Panc1 (cell line): ENCODE data around the gene ZNF749. TPM values are rescaled to one million over a fixed set of nuclear protein-coding genes. Genes with fewer than 3 reads are reported as not detected.

Experiments used
- ATAC-seq: fragments of 200-7000 bp; cut with Tn5 transposase; 2 replicates; pipeline ENCODE4 v1.9.1; 2020; ENCODE audit warnings: mild to moderate bottlenecking, moderate library complexity
- BruUV-seq: library from RNA; stranded (reverse); fragments of 400-500 nt; replicated peaks from 2 replicates; lab custom pipeline; 2021; lab: Mats Ljungman, UMichigan
- CTCF ChIA-PET: fragments of 300-600 bp; sonication (Branson Sonifier 250); formaldehyde crosslinking; loops from one replicate; lab custom pipeline; 2022; ENCODE audit warnings: antibody characterized with exemption; lab: Charles Lee
- POLR2A ChIA-PET: fragments of 300-600 bp; sonication (Branson Sonifier 250); formaldehyde crosslinking; loops from one replicate; lab custom pipeline; 2022; ENCODE audit warnings: antibody characterized with exemption; lab: Charles Lee
- DNase-seq: peaks from one replicate; pipeline ENCODE4 v3.0.0-alpha.2; 2010; ENCODE audit warnings: low read depth, low spot score
- H3K27ac ChIP-seq: 2 replicates; pipeline ENCODE4 v1.5.1; 2011; ENCODE audit warnings: mild to moderate bottlenecking, low read length, inconsistent platforms
- H3K27me3 ChIP-seq: fragments of 200-500 bp; sonication (Bioruptor generic); 2 replicates; pipeline ENCODE4 v1.6.0; 2014; ENCODE audit warnings: low read length, inconsistent platforms; ENCODE audit not compliant: control insufficient read depth, insufficient read depth
- H3K36me3 ChIP-seq: fragments of 200-500 bp; sonication (Bioruptor generic); 2 replicates; pipeline ENCODE4 v1.5.1; 2014; ENCODE audit warnings: inconsistent platforms, mild to moderate bottlenecking, low read length, moderate library complexity; ENCODE audit not compliant: control insufficient read depth, insufficient read depth
- H3K4me1 ChIP-seq: 2 replicates; pipeline ENCODE4 v1.5.1; 2011; ENCODE audit warnings: inconsistent platforms, mild to moderate bottlenecking, low read length, moderate library complexity; ENCODE audit not compliant: control insufficient read depth, insufficient read depth
- H3K4me3 ChIP-seq, 2 experiments: 2 replicates each; pipeline ENCODE4 v1.5.1; 2011 to 2012; ENCODE audit warnings: low read depth in 2 of 2, low read length in 2 of 2, mild to moderate bottlenecking in 2 of 2, inconsistent platforms in 1 of 2, moderate library complexity in 1 of 2
- H3K9me3 ChIP-seq: fragments of 200-500 bp; sonication (Bioruptor generic); 2 replicates; pipeline ENCODE4 v1.5.1; 2014; ENCODE audit warnings: low read depth, mild to moderate bottlenecking, inconsistent platforms, low read length, moderate library complexity; ENCODE audit not compliant: control insufficient read depth, insufficient read depth
- CTCF ChIP-seq: fragments of 450-650 bp; IDR thresholded peaks from 2 replicates; pipeline ENCODE4 v1.5.1; 2017; ENCODE audit warnings: mild to moderate bottlenecking
- POLR2AphosphoS5 ChIP-seq: IDR thresholded peaks from 2 replicates; pipeline ENCODE4 v1.6.1; 2012; ENCODE audit warnings: mild to moderate bottlenecking, low read depth, low read length, moderate library complexity
- SIN3A ChIP-seq: IDR thresholded peaks from 2 replicates; pipeline ENCODE4 v1.6.1; 2012; ENCODE audit warnings: low read depth, mild to moderate bottlenecking, low read length, moderate library complexity, borderline replicate concordance; ENCODE audit not compliant: insufficient read depth
- TCF7L2 ChIP-seq: IDR thresholded peaks from 2 replicates; pipeline ENCODE4 v1.6.1; 2011; ENCODE audit warnings: mild to moderate bottlenecking, low read depth, low read length, inconsistent platforms
- in situ Hi-C: cut with HindIII; loops from 2 replicates; pipeline ENCODE4 v1.10.0; 2016; ENCODE audit warnings: low sequenced_read_pairs, low pct_unique_long_range_greater_than_20kb
- intact Hi-C: fragments of 100-400 bp; cut with micrococcal nuclease; formaldehyde crosslinking; loops from one replicate; pipeline ENCODE4 v1.10.0; 2022; ENCODE audit not compliant: unreplicated experiment
- total RNA-seq: library from RNA; stranded (reverse); gene quantifications from one replicate; pipeline ENCODE4 v1.2.1, GENCODE V29; 2021; ENCODE audit not compliant: unreplicated experiment
- TF ChIP-seq, protein P1 (sequence below), 2 experiments: IDR thresholded peaks; 2 replicates each; pipeline ENCODE4 v1.6.1; 2011 to 2012; ENCODE audit warnings: low read depth in 2 of 2, control low read depth in 1 of 2, low read length in 1 of 2, mild to moderate bottlenecking in 1 of 2, moderate library complexity in 1 of 2; ENCODE audit not compliant: insufficient read depth in 1 of 2

ZNF749 gene
- total RNA-seq, 1 experiment from 2014 or later: 21.3 TPM

DNA sequence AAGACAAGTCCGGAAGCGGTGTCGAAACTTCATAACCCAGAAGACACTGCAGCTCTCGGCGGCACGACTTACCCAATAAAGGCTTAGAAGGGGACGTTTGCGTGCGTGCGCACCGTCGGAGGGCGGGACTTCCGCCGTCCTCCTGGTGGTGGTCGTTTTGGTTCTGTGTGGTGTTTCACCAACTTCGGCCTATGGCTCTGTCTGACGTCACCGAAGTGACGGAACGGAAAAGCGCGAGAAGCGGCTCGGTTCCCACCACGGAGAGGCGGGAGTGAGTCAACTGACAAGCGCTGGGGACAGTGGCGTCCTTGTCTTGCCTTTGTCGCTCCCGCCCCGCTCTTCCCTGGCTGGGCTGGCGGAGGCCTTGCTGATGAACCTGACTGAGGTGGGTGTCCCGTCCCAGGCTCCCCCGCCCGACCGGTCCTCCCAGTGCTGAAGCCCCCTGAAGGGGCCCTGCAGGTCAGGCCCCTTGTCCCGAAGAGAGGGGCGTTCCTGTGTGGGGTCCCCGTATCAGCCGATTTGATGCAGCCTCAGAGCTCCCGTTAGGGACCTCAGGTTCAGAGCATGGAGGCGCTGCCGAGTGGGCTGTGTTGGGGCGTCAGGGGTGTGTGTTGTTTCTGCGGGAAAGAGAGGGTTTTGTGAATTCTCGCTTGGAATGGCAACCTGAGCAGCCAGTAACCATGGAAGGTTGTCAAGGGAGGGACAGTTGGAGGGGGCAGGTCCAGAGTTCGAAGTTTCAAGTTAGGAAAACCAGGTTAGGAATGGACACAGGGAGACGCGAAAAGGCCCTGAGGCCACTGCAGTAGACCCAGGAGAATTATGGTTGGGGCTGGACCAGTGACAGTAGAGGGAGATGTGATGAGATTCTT is 45.2 kb upstream of the ZNF749 start, which contains the start of gene ZNF548:
Gene ZNF548, plus strand, starts transcription at position 125 of the 869 bp plus-strand sequence. Its CDS starts 246 bp downstream, at position 371.
- peaks cover 13% of the 10 kb centered on the region; the same call in 1 of the 2 replicates for H3K9me3 ChIP-seq
- ChIA-PET CTCF (no interaction called here), POLR2A (interaction anchor here (0.6 to 1.1 kb wide), 9 partner anchors 22 to 656 kb away, joined by 3 to 6 read pairs (median 3); partner anchors contain the start of genes TRAPPC2B, ZNF304 and ZNF547)
- DNase-seq (peak; percentile 94), ATAC-seq (peak; percentile 99)
- peak within 1 kb of the TSS; percentile 67 to 89 for H3K4me3 ChIP-seq
- in situ Hi-C loops: no loop called here
- TF ChIP-seq CTCF: peak; percentile 22; the same call in 1 of the 2 replicates
- TF ChIP-seq POLR2AphosphoS5: peak; percentile 57
- TF ChIP-seq TCF7L2: peak; percentile 45
- TF ChIP-seq, protein P1, sequence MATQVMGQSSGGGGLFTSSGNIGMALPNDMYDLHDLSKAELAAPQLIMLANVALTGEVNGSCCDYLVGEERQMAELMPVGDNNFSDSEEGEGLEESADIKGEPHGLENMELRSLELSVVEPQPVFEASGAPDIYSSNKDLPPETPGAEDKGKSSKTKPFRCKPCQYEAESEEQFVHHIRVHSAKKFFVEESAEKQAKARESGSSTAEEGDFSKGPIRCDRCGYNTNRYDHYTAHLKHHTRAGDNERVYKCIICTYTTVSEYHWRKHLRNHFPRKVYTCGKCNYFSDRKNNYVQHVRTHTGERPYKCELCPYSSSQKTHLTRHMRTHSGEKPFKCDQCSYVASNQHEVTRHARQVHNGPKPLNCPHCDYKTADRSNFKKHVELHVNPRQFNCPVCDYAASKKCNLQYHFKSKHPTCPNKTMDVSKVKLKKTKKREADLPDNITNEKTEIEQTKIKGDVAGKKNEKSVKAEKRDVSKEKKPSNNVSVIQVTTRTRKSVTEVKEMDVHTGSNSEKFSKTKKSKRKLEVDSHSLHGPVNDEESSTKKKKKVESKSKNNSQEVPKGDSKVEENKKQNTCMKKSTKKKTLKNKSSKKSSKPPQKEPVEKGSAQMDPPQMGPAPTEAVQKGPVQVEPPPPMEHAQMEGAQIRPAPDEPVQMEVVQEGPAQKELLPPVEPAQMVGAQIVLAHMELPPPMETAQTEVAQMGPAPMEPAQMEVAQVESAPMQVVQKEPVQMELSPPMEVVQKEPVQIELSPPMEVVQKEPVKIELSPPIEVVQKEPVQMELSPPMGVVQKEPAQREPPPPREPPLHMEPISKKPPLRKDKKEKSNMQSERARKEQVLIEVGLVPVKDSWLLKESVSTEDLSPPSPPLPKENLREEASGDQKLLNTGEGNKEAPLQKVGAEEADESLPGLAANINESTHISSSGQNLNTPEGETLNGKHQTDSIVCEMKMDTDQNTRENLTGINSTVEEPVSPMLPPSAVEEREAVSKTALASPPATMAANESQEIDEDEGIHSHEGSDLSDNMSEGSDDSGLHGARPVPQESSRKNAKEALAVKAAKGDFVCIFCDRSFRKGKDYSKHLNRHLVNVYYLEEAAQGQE (IDR thresholded peaks at IDR 0.05; ENCODE audit: insufficient read depth in 1 of 2, low read depth in 2 of 2, low read length in 1 of 2): no peak
- peak; percentile 76; the same call in 1 of the 2 replicates for TF ChIP-seq SIN3A
- H3K4me1 ChIP-seq: no peaks in the 10 kb centered on the region
- H3K36me3 ChIP-seq: no peaks in the 10 kb centered on the region
- peak within 1 kb of the TSS; percentile 90 for H3K27ac ChIP-seq
- intact Hi-C loops: no loop called here
- no peaks in the 10 kb centered on the region for H3K27me3 ChIP-seq
- BruUV-seq: no TSS peak

- no TSS peak for BruUV-seq
- H3K36me3 ChIP-seq: 0 out of 2 replicates have a peak, but pooled peaks cover 2% of the 10 kb centered on the region
- in situ Hi-C loops: no loop called here
- peaks cover 42% of the 10 kb centered on the region for H3K9me3 ChIP-seq
- H3K27ac ChIP-seq: no peak overlapping the region
- intact Hi-C loops: no loop called here
- H3K27me3 ChIP-seq: no peaks in the 10 kb centered on the region
- no peak overlapping the region for H3K4me3 ChIP-seq
- DNase-seq (no peak), ATAC-seq (no peak)
- TF ChIP-seq SIN3A: no peak
- TF ChIP-seq, protein P1 (IDR thresholded peaks at IDR 0.05; ENCODE audit: insufficient read depth in 1 of 2, low read depth in 2 of 2, low read length in 1 of 2): no peak
- no peak for TF ChIP-seq TCF7L2
- no peak for TF ChIP-seq POLR2AphosphoS5
- no peak for TF ChIP-seq CTCF
- ChIA-PET POLR2A (no interaction called here), CTCF (no interaction called here)
- H3K4me1 ChIP-seq: no peaks in the 10 kb centered on the region
These were observed 39.4 kb upstream of the ZNF749 start for GRCh38 chr19:57395710-57396109.
